Mesothelial cell of epicardium (in vitro differentiated cells): ENCODE data around the gene CD1D. TPM values are rescaled to one million over a fixed set of nuclear protein-coding genes. Genes with fewer than 3 reads are reported as not detected.

Experiments
- DNase-seq, 2 experiments: peaks; one replicate each; pipeline ENCODE4 v3.0.0; 2021; ENCODE audit warnings: low spot score in 2 of 2; ENCODE audit not compliant: unreplicated experiment in 2 of 2
- H3K27ac Mint-ChIP-seq: 2 replicates; pipeline ENCODE4 v1.8.0; 2021; ENCODE audit warnings: mixed read lengths
- H3K27me3 Mint-ChIP-seq: 2 replicates; pipeline ENCODE4 v1.8.0; 2021; ENCODE audit warnings: low read depth, mixed read lengths
- H3K36me3 Mint-ChIP-seq: 2 replicates; pipeline ENCODE4 v1.8.0; 2021; ENCODE audit warnings: mixed read lengths
- H3K4me1 Mint-ChIP-seq: 2 replicates; pipeline ENCODE4 v1.8.0; 2021; ENCODE audit warnings: mixed read lengths
- H3K4me3 Mint-ChIP-seq: 2 replicates; pipeline ENCODE4 v1.8.0; 2021; ENCODE audit warnings: mild to moderate bottlenecking, moderate library complexity, mixed read lengths
- H3K9me3 Mint-ChIP-seq: 2 replicates; pipeline ENCODE4 v1.8.0; 2021; ENCODE audit warnings: mixed read lengths
- CTCF ChIP-seq: fragments of 200-600 bp; sonication (generic); IDR thresholded peaks from one replicate; pipeline ENCODE4 v1.5.0; 2021; ENCODE audit warnings: antibody characterized with exemption; ENCODE audit not compliant: unreplicated experiment
- total RNA-seq: library from RNA; stranded (reverse); gene quantifications from 3 replicates; pipeline ENCODE4 v1.2.1, GENCODE V29; 2021

Gene CD1D
- 2.2 to 2.8 TPM (median 2.8 TPM) in 3 replicates for total RNA-seq

- Mint-ChIP-seq H3K4me1 (peaks cover 20% of the 10 kb centered on the region), H3K27ac (peak within 1 kb of the TSS; percentile 30), H3K4me3 (peak within 1 kb of the TSS; percentile 85), H3K36me3 (no peaks in the 10 kb centered on the region), H3K27me3 (peaks cover 86% of the 10 kb centered on the region), H3K9me3 (no peaks in the 10 kb centered on the region)
- TF ChIP-seq CTCF: no peak
- DNase-seq: peak; percentile 28 to 48
These were observed at the start of gene CD1D for GRCh38 chr1:158180741-158181576. Gene CD1D, plus strand, starts transcription at chr1:158180895. Its CDS starts 207 bp downstream, at chr1:158181102.

GRCh38 chr1:158131217-158131616 lies 49.5 kb upstream of the CD1D start:
- Mint-ChIP-seq H3K36me3 (no peaks in the 10 kb centered on the region), H3K27ac (no peak overlapping the region), H3K27me3 (peaks cover 14% of the 10 kb centered on the region), H3K4me3 (no peak overlapping the region), H3K9me3 (no peaks in the 10 kb centered on the region), H3K4me1 (no peaks in the 10 kb centered on the region)
- TF ChIP-seq CTCF: no peak
- no peak for DNase-seq

GRCh38 chr1:158140764-158141192 lies 39.9 kb upstream of the CD1D start:
- H3K36me3 Mint-ChIP-seq: no peaks in the 10 kb centered on the region
- no peaks in the 10 kb centered on the region for H3K9me3 Mint-ChIP-seq
- DNase-seq: no peak
- H3K27me3 Mint-ChIP-seq: peaks cover 3% of the 10 kb centered on the region
- peak overlapping the region; percentile 15 for H3K27ac Mint-ChIP-seq
- TF ChIP-seq CTCF: no peak
- H3K4me1 Mint-ChIP-seq: peaks cover 8% of the 10 kb centered on the region
- no peak overlapping the region for H3K4me3 Mint-ChIP-seq

- Mint-ChIP-seq H3K9me3 (no peaks in the 10 kb centered on the region), H3K4me3 (no peak overlapping the region), H3K4me1 (peaks cover 16% of the 10 kb centered on the region), H3K36me3 (no peaks in the 10 kb centered on the region), H3K27ac (no peak overlapping the region), H3K27me3 (peaks cover 15% of the 10 kb centered on the region)
- TF ChIP-seq CTCF: no peak
- no peak for DNase-seq
These were observed 35.4 kb upstream of the CD1D start for GRCh38 chr1:158145173-158145719.

- Mint-ChIP-seq H3K36me3 (no peaks in the 10 kb centered on the region), H3K4me3 (no peak overlapping the region), H3K27ac (no peak overlapping the region), H3K4me1 (peaks cover 11% of the 10 kb centered on the region), H3K27me3 (peaks cover 20% of the 10 kb centered on the region), H3K9me3 (no peaks in the 10 kb centered on the region)
- TF ChIP-seq CTCF: no peak
- DNase-seq: no peak
These were observed 34.5 kb upstream of the CD1D start for GRCh38 chr1:158146165-158146564.
